NCI-H146 treated with DMSO at 0.1 percent for 48 hours (cell line): ENCODE measurements around the gene IRF7.

Experiments
- DNase-seq: peaks from one replicate; lab custom pipeline; 2025; ENCODE audit not compliant: unreplicated experiment; lab: John Stamatoyannopoulos, UW

IRF7 gene

DNA sequence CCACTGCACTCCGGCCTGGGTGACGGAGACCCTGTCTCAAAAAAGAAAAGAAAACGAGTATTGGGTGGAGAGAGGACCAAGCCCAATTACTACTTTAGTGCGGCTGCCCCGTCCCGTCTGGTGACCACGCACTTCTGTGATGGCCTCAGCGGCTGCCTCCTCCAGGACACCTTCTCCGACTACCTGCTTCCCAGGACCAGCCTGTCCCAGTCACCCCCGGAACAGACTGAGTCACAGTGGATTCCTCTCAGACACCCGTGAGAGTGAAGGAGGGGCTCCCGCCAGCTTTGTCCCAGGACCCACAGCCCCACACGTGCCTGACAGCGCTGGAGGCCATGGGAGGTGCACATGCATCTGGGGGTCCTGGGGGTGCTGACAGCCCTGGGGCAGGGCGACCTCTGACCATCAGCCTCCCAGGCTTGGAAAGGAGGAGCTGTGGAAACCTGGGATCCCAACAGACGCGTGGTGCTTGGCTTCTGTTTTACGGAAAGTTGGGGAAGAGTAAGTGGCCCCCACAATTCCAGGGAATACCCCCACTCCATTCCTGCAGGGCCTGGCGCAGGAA lies 26.1 kb upstream of the IRF7 start:
- no peak for DNase-seq

DNA sequence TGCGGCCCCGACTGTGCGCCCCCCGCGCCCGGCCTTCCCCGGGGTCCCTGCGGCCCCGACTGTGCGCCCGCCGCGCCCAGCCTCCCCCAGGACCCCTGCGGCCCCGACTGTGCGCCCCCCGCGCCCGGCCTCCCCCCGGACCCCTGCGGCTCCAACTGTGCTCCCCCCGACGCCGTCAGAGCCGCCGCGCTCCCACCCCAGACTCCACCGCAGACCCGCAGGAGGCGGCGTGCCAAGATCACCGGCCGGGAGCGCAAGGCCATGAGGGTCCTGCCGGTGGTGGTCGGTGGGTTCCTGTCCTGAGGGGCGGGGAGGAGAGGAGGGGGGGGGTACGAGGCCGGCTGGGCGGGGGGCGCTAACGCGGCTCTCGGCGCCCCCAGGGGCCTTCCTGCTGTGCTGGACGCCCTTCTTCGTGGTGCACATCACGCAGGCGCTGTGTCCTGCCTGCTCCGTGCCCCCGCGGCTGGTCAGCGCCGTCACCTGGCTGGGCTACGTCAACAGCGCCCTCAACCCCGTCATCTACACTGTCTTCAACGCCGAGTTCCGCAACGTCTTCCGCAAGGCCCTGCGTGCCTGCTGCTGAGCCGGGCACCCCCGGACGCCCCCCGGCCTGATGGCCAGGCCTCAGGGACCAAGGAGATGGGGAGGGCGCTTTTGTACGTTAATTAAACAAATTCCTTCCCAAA lies 24.4 kb upstream of the IRF7 start:
- no peak for DNase-seq

DNA sequence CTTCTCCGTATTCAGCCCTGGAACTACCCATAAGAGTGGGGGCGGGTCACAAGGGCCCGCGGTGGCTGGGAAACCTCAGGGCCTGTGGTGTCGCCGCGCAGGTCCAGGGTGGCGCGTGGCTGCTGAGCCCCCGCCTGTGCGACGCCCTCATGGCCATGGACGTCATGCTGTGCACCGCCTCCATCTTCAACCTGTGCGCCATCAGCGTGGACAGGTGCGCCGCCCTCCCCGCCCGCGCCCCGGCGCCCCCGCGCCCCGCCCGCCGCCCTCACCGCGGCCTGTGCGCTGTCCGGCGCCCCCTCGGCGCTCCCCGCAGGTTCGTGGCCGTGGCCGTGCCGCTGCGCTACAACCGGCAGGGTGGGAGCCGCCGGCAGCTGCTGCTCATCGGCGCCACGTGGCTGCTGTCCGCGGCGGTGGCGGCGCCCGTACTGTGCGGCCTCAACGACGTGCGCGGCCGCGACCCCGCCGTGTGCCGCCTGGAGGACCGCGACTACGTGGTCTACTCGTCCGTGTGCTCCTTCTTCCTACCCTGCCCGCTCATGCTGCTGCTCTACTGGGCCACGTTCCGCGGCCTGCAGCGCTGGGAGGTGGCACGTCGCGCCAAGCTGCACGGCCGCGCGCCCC lies 23.7 kb upstream of the IRF7 start:
- DNase-seq = no peak

DNA sequence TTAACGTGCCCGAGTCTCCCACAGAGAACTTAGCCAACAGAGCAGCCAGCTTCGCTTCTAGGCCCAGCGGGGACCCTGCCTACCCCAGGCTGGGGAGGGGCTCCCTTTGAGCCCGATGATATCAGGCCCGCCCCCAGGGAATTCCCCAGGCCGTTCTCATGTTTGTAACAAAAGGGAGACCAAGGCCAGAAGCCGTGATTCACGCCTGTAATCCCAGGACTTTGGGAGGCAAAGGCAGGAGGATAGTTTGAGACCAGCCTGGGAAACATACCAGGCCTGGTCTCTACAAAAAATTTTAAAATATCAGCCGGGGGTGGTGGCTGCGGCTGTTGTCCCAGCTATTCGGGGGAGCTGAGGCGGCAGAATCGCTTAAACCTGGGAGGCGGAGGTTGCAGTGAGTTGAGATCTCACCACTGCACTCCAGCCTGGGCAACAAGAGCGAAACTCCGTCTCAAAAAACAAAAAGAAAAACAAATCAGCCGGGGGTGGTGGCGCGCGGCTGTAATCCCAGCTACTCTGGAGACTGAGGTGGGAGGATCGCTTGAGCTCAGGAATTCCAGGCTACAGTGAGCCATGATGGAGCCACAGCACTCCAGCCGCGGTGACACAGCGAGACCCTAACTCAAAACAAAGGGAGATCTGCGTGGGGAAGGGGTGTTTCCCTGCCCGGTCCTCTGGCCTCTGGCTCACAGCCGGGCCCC lies 23.0 kb upstream of the IRF7 start:
- DNase-seq = no peak

DNA sequence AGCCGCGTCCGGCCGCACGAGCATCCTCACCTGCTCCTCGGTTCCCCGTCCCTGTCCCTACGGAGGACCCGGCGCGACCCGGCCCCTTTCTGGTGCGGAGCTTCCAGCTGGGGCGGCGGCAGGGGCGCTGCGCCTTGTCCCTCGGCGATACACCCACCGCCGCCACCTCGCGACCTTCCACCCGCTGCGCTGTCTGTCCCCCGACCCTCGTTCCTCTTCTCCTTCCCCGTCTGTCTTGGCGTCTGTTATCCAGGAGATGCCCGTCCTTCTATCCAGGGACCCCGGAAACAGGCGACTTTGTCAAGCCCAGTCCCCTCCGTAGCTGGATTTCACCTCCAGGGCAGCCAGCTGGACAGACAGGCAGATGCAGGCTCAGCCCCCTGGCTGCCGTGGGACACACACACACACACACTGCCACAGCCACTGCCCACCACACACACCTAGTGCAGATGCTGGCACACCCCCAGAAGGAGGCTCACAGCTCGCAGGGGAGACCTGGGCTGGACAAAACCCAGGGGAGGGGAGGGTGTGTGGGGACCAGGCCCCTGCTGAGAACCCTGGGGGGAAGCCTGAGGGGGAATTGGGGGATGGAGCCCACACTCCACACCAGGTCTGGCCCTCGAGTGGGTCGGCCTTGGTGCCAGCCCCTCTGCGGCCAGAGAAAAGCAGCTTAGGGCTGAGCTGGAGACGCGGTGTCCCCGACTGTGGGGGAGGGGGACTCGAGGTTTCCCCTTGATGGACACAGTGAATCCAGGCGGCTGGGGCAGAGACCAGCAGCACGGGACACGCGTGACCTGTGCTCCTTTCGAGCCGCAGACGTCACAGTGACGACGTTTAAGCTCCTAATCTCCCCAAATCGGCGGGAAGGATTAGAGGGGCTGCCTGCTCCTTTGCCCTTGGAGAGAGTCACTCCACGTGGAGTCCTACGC lies 22.1 kb upstream of the IRF7 start:
- no peak for DNase-seq

DNA sequence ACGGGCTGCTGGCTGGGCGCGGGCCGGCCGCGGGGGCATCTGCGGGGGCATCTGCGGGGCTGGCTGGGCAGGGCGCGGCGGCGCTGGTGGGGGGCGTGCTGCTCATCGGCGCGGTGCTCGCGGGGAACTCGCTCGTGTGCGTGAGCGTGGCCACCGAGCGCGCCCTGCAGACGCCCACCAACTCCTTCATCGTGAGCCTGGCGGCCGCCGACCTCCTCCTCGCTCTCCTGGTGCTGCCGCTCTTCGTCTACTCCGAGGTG lies 21.5 kb upstream of the IRF7 start:
- DNase-seq = no peak

DNA sequence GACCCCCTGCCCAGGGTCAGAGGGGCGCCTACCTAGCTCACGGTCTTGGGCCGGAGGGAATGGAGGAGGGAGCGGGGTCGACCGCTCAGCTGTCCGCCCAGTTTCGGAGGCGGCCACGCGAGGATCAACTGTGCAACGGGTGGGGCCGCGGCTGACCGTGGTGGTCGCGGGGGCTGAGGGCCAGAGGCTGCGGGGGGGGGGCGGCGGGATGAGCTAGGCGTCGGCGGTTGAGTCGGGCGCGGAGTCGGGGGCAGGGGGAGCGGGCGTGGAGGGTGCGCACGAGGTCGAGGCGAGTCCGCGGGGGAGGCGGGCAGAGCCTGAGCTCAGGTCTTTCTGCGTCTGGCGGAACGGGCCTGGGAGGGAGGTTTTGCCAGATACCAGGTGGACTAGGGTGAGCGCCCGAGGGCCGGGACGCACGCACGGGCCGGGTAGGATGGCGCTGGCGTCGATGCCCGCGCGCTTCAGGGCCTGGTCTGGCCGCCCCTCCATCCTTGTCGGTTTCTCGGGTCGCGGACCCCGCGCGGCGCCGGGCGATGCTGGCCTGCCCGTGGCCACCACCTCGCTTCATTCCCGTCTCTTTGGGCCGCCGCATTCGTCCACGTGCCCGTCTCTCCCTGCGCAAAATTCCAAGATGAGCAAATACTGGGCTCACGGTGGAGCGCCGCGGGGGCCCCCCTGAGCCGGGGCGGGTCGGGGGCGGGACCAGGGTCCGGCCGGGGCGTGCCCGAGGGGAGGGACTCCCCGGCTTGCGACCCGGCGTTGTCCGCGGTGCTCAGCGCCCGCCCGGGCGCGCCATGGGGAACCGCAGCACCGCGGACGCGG lies 21.0 kb upstream of the IRF7 start, which contains the start of gene DRD4:
Gene DRD4, plus strand, starts transcription at position 759 of the 822 bp plus-strand sequence. Its CDS starts 36 bp downstream, at position 795.
- DNase-seq = no peak

DNA sequence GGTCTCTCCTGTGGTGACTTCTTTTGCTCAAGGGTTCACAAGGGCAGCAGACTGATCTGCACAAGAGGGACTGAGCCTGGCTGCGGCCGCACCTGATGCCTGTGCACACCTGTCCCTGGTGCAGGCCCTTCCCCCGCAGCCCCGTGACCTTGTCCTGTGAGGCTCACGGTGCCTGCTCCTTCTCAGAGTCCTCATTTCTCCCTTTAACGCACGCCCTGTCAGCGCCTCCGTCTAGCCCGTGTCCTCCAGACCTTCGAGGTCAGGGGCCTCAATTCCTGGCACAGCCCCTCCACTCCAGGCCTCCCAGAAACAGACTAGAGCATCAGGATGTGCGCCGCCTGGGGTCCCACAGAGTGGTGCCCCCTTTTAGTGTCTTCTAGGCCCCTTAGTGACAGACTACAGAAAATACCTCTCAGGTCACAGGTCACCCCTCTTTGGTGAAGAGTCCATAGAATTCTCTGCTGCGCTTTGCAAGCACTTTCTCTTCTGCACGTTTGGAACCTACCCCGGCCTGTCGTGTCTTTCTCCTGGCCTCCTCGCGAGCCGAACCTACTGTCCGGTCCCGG lies 20.3 kb upstream of the IRF7 start:
- no peak for DNase-seq

DNA sequence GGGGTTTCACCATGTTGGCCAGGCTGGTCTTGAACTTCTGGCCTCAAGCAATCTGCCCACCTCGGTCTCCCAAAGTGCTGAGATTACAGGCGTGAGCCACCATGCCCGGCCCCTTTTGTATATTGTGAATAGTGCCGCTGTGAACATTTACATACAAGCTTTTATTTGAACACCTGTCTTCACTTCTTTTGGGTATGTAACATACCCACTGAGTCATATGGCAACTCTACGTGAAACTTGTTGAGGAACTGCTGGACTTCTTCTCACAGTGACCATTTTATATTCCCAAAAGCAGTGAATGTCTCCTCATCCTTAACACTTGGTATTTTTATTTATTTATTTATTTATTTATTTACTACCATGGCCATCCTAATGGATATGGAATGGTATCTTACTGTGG lies 15.1 kb upstream of the IRF7 start:
- no peak for DNase-seq

DNA sequence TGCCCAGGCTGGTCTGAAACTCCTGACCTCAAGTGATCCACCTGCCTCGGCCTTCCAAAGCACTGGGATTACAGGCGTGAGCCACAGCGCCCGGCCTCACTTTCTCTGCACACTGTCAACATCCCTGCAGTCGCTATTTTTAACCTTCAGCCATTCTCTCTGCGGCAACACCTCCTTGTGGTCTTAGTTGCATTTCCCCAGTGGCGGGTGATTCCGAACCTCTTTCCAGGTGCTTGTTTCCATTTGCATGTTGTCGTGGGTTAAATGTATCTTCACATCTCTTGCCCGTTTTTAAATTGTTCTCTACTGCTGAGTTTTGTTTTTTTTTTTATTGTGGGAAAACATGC lies 13.5 kb upstream of the IRF7 start:
- no peak for DNase-seq

DNA sequence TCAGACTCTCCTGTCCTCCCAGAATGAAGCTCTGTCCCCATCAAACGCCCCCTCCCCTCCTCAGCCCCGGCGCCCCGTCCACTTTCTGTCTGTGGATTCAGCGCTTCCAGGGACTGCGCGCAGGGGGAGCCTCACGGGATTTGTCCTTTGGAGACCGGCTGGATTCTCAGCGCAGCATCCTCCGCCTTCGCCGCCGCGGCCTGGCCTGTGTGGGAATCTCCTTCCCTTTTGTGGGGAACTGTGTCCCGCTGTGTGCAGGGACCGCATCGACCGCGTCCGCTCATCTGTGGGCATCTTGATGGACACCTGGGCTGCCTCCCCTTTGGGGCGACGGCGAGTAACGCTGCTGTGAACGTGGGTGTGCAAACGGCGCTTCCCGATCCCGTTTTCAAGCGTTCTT lies 12.3 kb upstream of the IRF7 start:
- DNase-seq = no peak

DNA sequence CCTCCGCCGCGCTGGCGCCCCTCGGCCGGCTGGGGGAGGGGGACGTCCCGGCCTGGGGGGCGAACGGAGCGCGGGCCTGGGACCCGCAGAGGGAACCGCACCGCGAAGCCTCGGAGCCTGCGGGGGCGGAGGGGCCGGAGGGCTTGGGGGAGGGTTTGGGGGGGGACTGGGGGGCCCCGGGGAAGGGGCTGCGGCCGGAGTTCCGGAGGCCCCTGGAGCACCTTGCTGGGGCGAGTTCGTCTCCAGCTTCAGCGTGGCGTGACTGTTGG lies 11.5 kb upstream of the IRF7 start:
- DNase-seq = no peak

DNA sequence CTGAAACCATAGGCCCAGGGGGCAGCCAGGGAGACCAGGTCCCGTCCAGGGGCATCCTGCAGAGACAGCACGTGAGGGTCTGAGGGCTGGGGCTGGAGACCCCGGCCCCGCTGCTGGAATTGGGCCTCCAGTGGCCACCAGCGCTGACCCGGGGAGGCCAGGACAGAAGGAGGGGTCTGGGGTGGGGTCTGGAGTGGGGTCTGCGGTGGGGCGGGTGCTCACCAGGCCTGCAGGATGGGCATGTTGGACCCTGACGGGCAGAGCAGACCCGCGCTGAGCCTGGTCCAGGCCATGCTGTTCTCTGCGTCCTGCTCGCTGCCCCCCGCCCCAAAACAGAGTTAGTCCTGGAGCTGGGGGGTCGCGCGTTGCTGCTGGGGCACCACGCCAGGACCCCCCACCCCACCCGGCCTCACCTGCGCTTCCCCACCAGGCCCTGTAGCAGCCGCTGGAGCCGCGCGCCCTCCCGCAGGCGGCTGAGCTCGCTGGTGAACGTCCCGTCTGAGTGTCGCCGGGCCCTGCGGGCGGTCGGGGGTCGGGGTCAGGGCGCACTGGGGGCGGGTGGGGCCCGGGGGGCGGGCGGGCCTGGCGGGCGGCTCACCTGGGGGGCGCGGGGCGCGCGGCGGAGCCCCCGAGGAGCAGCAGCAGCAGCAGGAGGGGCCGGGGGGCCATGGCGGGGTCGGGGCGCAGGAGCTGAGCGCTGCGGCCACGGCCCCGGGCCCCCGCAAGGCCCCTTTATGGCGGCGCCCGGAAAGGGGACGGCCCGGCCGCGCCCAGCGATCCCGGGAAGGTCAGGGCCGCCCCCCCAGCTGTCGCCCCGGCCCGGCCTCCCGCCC lies 10.9 kb upstream of the IRF7 start, which contains the start of gene SCT:
Gene SCT, minus strand, starts transcription at position 707 of the 833 bp plus-strand sequence. Its CDS starts 38 bp downstream, at position 669.
- no peak for DNase-seq

DNA sequence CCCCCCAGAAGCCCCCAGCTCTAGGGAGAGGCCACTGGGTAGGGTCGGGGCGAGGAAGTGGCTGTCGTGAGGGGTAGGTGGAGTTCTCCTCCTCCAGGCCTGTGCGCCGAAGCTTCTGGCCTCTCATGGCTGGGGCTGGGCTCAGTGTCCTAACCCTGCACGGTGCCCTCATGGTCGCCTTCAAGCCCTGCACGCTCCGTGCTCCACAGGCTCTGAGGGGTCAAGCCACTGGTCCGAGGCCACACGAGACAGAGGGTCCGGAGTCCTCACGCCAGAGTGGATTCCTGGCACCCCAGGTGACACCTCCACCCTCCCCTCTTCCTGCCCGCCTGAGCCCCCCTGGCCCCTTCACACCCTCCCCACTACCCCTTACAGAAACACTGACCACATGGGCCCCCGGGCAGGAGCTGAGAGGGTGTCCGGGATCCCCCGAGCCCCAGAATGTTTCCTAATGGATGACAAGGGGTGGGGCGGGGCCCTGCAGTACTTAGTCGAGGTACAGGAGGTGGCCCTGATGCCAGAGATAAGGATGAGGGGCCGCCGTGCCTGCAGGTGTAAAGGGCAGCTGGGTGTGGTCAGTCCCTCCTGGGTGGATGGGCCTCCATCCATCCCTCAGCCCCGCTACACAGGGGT lies 10.0 kb upstream of the IRF7 start:
- DNase-seq = no peak

DNA sequence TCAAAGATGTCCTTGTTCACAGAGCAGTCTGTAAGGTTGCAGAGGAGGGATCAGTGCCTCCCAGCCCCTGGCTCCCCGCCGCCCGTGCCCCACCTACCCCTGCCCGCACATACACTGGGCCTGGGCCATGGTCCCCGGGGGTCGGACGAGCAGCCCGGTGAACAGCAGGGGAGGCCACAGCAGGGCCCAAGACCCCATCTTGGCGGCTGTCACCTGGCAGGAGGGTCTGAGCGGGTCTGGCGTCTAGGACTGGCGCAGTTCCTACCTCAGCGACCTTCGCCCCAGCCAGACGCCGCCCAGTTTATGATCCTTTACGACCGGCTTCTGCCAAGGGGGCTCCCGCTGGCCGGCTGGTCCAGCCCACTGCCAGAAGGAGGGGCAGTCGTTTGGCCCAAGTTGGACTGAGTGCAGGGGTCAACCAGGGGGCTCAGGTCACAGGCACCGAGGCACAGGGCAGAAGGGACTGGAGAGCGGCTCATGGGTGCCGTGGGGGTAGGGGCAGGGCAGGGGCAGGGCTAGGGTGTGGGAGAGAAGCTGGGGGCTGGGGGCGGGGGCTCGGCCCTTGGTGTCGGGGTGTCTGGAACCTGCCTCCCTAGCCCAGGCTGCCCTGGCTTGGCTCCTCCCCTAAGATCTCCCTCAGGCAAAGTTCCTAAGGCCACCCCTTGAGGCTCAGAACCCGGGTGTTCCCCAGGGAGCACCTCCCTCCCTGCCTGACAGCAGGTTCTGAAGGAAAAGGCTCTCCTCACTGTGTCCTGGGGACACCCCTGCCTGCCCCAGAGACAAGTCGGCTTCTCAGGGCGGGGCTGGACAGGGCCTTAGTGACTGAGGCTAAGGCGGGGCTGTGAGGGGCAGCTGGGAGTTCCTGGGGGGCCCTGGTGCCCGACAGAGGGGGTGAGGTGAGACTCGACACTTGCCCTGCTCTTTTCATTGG lies 9.2 kb upstream of the IRF7 start, which contains the start of gene CDHR5:
Gene CDHR5, minus strand, starts transcription at position 251 of the 931 bp plus-strand sequence. Its CDS starts 53 bp downstream, at position 198.
- no peak for DNase-seq

DNA sequence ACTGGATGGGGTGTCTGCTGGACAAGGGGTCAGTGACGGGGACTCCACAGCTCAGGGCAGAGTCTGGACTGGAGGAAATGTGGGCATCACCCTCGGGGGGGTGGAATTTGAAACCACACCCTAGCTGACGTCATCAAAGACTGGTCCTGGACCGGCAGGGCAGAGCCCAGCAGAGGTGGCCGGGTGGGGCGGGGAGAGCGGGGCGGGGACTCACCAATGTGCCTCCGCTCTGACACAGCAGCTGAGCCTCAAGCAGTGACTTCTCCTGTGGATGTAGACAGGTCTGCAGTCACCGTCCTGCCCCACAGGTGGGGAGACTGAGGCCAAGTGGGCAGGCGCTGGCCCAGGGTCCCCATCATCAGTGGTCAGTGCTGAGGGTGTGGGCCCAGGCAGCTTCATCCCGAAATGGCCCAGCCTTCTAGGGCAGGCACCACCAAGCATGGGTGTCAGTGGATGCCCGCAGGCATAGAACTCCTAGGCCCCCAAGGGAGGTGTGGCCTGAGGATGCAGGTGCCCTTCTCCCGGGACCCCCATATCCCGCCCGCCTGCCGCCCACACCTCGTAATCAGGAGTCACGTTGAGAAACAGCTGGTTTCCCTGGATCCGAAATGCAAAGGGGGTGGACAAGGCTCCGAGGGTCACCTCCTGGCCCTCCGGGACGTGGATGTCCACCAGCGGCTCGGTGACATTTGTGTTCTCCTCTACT lies 8.4 kb upstream of the IRF7 start:
- no peak for DNase-seq

DNA sequence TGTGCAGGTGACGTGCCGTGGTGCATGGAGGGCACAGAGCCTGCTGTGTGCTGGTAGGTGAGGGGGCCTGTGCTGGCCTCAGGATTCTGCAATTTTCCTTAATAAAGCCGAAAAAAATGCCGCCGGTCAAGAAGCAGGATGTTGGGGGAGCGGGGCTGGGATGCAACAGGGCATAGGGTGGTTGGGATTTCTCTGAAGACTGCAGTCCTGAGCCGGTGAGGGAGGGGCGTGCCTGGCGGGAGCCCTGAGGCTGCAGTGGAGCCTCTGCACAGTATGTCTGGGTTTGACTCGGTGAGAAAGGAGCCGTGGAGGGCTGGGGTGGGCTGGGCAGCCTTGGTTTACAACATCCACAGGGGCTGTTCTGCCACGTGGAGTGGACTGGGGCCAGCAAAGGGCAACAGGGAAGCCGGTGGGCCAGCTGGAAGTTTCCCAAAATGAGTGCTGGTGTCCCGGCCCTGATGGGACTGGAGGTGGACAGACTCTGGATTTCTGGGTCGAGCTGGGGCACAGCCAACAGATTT lies 7.7 kb upstream of the IRF7 start:
- no peak for DNase-seq
